Vagina (tissue), 2 donors: Measurements from ENCODE around the gene KMT2A.

ENCODE experiments used
- CTCF ChIP-seq, 3 experiments: fragments of 450-650 bp in 2 of 3; fragments of 200-600 bp in 1 of 3; sonication (generic) in 1 of 3; IDR thresholded peaks; one replicate each; pipeline ENCODE4 v1.5.1; 2017 to 2019; ENCODE audit warnings: antibody characterized with exemption in 3 of 3, mild to moderate bottlenecking in 2 of 3, moderate library complexity in 2 of 3
- POLR2A ChIP-seq, 2 donors: fragments of 450-650 bp; IDR thresholded peaks; one replicate each; pipeline ENCODE4 v1.6.1; 2017; ENCODE audit warnings: antibody characterized with exemption in 2 of 2, mild to moderate bottlenecking in 2 of 2, moderate library complexity in 2 of 2
- POLR2AphosphoS5 ChIP-seq, 2 donors: sonication (generic); formaldehyde crosslinking; IDR thresholded peaks; one replicate each; pipeline ENCODE4 v1.9.0; 2017; ENCODE audit warnings: antibody characterized with exemption in 2 of 2, mild to moderate bottlenecking in 2 of 2, low read depth in 1 of 2; ENCODE audit not compliant: insufficient read depth in 1 of 2

- TF ChIP-seq POLR2AphosphoS5 (IDR thresholded peaks at IDR 0.05; ENCODE audit: insufficient read depth in 1 of 2, low read depth in 1 of 2) (no peak), POLR2A (IDR thresholded peaks at IDR 0.05) (no peak), CTCF (IDR thresholded peaks at IDR 0.05) (no peak)
Measured at GRCh38 chr11:118418766-118419165, 17.5 kb upstream of the KMT2A start.
